Liver (tissue), 3 donors: ENCODE results near the gene ASPG.

Source experiments
- FOXA1 ChIP-seq: IDR thresholded peaks from 2 replicates; pipeline ENCODE4 v1.6.1; 2016; ENCODE audit warnings: antibody characterized with exemption
- FOXA2 ChIP-seq: IDR thresholded peaks from 2 replicates; pipeline ENCODE4 v1.6.1; 2016; ENCODE audit warnings: antibody characterized with exemption
- GABPA ChIP-seq, 2 donors: IDR thresholded peaks in 1 of 2; conservative IDR thresholded peaks in 1 of 2; 2 replicates each; pipeline ENCODE4 v1.6.1; 2016; ENCODE audit warnings: antibody characterized with exemption in 2 of 2, mild to moderate bottlenecking in 1 of 2, moderate library complexity in 1 of 2
- HNF4G ChIP-seq: IDR thresholded peaks from 2 replicates; pipeline ENCODE4 v1.6.1; 2016; ENCODE audit warnings: antibody characterized with exemption
- JUND ChIP-seq, 2 donors: IDR thresholded peaks; 2 replicates each; pipeline ENCODE4 v1.6.1; 2016; ENCODE audit warnings: antibody characterized with exemption in 2 of 2
- MAX ChIP-seq: IDR thresholded peaks from 2 replicates; pipeline ENCODE4 v1.6.1; 2016; ENCODE audit warnings: antibody characterized with exemption
- RAD21 ChIP-seq, 2 donors: IDR thresholded peaks; 2 replicates each; pipeline ENCODE4 v1.6.1; 2016; ENCODE audit warnings: antibody characterized with exemption in 2 of 2, mild to moderate bottlenecking in 2 of 2
- REST ChIP-seq: IDR thresholded peaks from 2 replicates; pipeline ENCODE4 v1.6.1; 2016; ENCODE audit warnings: antibody characterized with exemption, mild to moderate bottlenecking
- TAF1 ChIP-seq: conservative IDR thresholded peaks from 2 replicates; pipeline ENCODE4 v1.6.1; 2016; ENCODE audit warnings: antibody characterized with exemption, mild to moderate bottlenecking
- YY1 ChIP-seq: IDR thresholded peaks from 2 replicates; pipeline ENCODE4 v1.6.1; 2016; ENCODE audit warnings: antibody characterized with exemption, mild to moderate bottlenecking
- TF ChIP-seq, protein P1 (sequence below): fragments of 150-350 bp; IDR thresholded peaks from 2 replicates; pipeline ENCODE4 v1.5.1; 2017; ENCODE audit warnings: improper control_type of control experiment, low read depth, low read length; ENCODE audit not compliant: missing input control
- donor health status: healthy.
- donor health status: healthy.

GRCh38 chr14:104101086-104101621 is 15.7 kb downstream of the ASPG start:
- TF ChIP-seq FOXA2 = no peak
- TF ChIP-seq YY1 = no peak
- TF ChIP-seq JUND (IDR thresholded peaks at IDR 0.05) = no peak
- no peak for TF ChIP-seq REST
- TF ChIP-seq, protein P1, sequence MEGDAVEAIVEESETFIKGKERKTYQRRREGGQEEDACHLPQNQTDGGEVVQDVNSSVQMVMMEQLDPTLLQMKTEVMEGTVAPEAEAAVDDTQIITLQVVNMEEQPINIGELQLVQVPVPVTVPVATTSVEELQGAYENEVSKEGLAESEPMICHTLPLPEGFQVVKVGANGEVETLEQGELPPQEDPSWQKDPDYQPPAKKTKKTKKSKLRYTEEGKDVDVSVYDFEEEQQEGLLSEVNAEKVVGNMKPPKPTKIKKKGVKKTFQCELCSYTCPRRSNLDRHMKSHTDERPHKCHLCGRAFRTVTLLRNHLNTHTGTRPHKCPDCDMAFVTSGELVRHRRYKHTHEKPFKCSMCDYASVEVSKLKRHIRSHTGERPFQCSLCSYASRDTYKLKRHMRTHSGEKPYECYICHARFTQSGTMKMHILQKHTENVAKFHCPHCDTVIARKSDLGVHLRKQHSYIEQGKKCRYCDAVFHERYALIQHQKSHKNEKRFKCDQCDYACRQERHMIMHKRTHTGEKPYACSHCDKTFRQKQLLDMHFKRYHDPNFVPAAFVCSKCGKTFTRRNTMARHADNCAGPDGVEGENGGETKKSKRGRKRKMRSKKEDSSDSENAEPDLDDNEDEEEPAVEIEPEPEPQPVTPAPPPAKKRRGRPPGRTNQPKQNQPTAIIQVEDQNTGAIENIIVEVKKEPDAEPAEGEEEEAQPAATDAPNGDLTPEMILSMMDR = no peak
- no peak for TF ChIP-seq RAD21 (IDR thresholded peaks at IDR 0.05)
- TF ChIP-seq TAF1 = no peak
- TF ChIP-seq HNF4G = no peak
- TF ChIP-seq GABPA (IDR thresholded peaks at IDR 0.05 in 1 of 2, conservative IDR thresholded peaks at IDR 0.05 in 1 of 2) = no peak
- TF ChIP-seq MAX = no peak
- no peak for TF ChIP-seq FOXA1
